Measurements from ENCODE around the gene EIF2D. TPM values are rescaled to one million over a fixed set of nuclear protein-coding genes. Genes with fewer than 3 reads are reported as not detected.

EIF2D gene
- total RNA-seq, 2 donors from 2014 or later: 40.5 to 41.1 TPM

- H3K36me3 ChIP-seq: no peaks in the 10 kb centered on the region
- DNase-seq (ENCODE audit: low spot score): no peak
- TF ChIP-seq, protein P1, sequence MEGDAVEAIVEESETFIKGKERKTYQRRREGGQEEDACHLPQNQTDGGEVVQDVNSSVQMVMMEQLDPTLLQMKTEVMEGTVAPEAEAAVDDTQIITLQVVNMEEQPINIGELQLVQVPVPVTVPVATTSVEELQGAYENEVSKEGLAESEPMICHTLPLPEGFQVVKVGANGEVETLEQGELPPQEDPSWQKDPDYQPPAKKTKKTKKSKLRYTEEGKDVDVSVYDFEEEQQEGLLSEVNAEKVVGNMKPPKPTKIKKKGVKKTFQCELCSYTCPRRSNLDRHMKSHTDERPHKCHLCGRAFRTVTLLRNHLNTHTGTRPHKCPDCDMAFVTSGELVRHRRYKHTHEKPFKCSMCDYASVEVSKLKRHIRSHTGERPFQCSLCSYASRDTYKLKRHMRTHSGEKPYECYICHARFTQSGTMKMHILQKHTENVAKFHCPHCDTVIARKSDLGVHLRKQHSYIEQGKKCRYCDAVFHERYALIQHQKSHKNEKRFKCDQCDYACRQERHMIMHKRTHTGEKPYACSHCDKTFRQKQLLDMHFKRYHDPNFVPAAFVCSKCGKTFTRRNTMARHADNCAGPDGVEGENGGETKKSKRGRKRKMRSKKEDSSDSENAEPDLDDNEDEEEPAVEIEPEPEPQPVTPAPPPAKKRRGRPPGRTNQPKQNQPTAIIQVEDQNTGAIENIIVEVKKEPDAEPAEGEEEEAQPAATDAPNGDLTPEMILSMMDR (IDR thresholded peaks at IDR 0.05): no peak
- H3K4me3 ChIP-seq: no peak overlapping the region
- no peaks in the 10 kb centered on the region for H3K27me3 ChIP-seq (replicated peaks; ENCODE audit: insufficient read depth)
- no peak overlapping the region for H3K27ac ChIP-seq
- ATAC-seq (ENCODE audit: insufficient number of reproducible peaks, low FRiP score, low read depth): no peak
- H3K4me1 ChIP-seq (ENCODE audit: control insufficient read depth in 1 of 2, low read depth in 2 of 2): peaks cover 0 to 6% of the 10 kb centered on the region in 2 donors
- no peaks in the 10 kb centered on the region for H3K9me3 ChIP-seq
Observed at GRCh38 chr1:206550446-206550845, 61.8 kb downstream of the EIF2D start.

DNA sequence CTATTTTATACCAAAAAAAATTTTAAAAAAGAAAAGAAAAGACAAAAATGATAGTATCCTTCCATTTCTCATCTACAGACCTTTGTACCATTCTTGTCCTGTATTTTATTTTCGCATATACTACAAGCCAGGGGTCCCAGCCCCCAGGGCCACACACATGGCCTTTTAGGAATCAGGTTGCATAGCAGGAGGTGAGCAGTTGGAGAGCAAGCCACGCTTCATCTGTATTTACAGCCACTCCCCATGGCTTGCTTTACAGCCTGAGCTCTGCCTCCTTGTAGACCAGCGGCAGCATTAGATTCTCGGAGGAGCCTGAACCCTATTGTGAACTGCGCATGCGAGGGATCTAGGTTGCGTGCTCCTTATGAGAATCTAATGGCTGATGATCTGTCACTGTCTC lies 65.2 kb downstream of the EIF2D start:
- H3K4me1 ChIP-seq (ENCODE audit: control insufficient read depth in 1 of 2, low read depth in 2 of 2): peaks cover 0 to 4% of the 10 kb centered on the region in 2 donors
- no peaks in the 10 kb centered on the region for H3K9me3 ChIP-seq
- H3K27ac ChIP-seq: no peak overlapping the region
- DNase-seq (ENCODE audit: low spot score) (no peak), ATAC-seq (ENCODE audit: insufficient number of reproducible peaks, low FRiP score, low read depth) (no peak)
- no peaks in the 10 kb centered on the region for H3K27me3 ChIP-seq (replicated peaks; ENCODE audit: insufficient read depth)
- no peaks in the 10 kb centered on the region for H3K36me3 ChIP-seq
- H3K4me3 ChIP-seq: no peak overlapping the region
- TF ChIP-seq, protein P1 (IDR thresholded peaks at IDR 0.05): no peak

- no peaks in the 10 kb centered on the region for H3K27me3 ChIP-seq (replicated peaks; ENCODE audit: insufficient read depth)
- DNase-seq (ENCODE audit: low spot score) (no peak), ATAC-seq (ENCODE audit: insufficient number of reproducible peaks, low FRiP score, low read depth) (no peak)
- H3K4me1 ChIP-seq (ENCODE audit: control insufficient read depth in 1 of 2, low read depth in 2 of 2): peaks cover 4 to 7% of the 10 kb centered on the region in 2 donors
- no peaks in the 10 kb centered on the region for H3K9me3 ChIP-seq
- H3K27ac ChIP-seq: no peak overlapping the region
- TF ChIP-seq, protein P1 (IDR thresholded peaks at IDR 0.05): no peak
- H3K36me3 ChIP-seq: no peaks in the 10 kb centered on the region
- H3K4me3 ChIP-seq: no peak overlapping the region
Observed at GRCh38 chr1:206545351-206545750, 66.9 kb downstream of the EIF2D start.

DNA sequence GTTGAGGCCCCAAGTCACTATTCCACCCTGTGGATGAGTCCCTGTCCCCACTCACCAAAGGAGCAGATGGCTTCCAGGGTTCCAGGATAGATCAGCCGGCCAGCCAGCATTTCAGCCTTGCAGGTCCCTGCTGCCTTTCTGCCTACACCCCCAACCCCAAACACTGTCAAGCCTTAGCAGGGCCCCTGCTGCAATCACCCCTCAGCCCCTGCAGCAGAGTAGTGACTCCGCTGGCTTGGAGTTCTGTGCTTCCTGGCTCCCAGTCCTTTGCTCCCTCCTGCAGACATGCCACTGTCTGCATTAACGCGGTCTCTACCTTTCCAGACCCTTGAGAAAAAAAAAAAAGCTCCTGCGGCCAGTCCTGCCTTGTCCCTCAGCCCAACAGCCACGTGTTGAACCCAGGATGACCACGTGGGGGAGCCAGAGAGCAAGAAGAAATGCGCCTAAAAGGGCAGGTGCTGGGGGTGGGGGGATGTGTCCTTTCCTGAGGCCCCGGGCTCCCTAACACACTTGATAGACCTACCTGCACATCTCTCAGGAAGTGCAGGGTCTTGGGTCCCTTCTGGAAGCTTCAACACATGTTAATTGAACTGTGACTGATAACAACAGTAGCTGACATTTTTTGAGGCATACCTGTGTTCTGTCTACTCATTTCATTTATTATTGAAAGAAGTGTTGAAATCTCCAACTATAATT lies 67.6 kb downstream of the EIF2D start:
- Histone ChIP-seq H3K27me3 (replicated peaks; ENCODE audit: insufficient read depth) (no peaks in the 10 kb centered on the region), H3K9me3 (no peaks in the 10 kb centered on the region), H3K36me3 (no peaks in the 10 kb centered on the region), H3K4me1 (ENCODE audit: control insufficient read depth in 1 of 2, low read depth in 2 of 2) (peaks cover 8 to 13% of the 10 kb centered on the region in 2 donors), H3K4me3 (no peak overlapping the region), H3K27ac (no peak overlapping the region)
- peak; percentile 32 for DNase-seq (ENCODE audit: low spot score)
- ATAC-seq (ENCODE audit: insufficient number of reproducible peaks, low FRiP score, low read depth): no peak
- TF ChIP-seq, protein P1 (IDR thresholded peaks at IDR 0.05): peak; percentile 87

Other genes starting within 250 kb of the EIF2D start
- 10 to 100 TPM in 1 of 2 donors, 1 to 10 TPM in 1; 5.8 to 16.1 TPM for gene IKBKE, start 142.0 kb downstream of the EIF2D start, total RNA-seq
- 10 to 100 TPM; 21.7 to 22.8 TPM for gene RASSF5, start 104.9 kb downstream of the EIF2D start, total RNA-seq
- 10 to 100 TPM in 1 of 2 donors, 1 to 10 TPM in 1; 6.8 to 11.9 TPM for gene DYRK3, start 23.1 kb upstream of the EIF2D start, total RNA-seq
- 10 to 100 TPM; 80.7 to 89.2 TPM for gene MAPKAPK2, start 72.4 kb upstream of the EIF2D start, total RNA-seq
- gene IL19, start 158.3 kb upstream of the EIF2D start, total RNA-seq: not detected
- gene IL10, start 160.0 kb upstream of the EIF2D start, total RNA-seq: 10 to 100 TPM; 19.8 to 40.9 TPM

All from thoracic aorta (tissue), 2 donors.